Measurements from ENCODE around the gene CD2AP.

- TF ChIP-seq CTCF (IDR thresholded peaks at IDR 0.05) (no peak), POLR2A (IDR thresholded peaks at IDR 0.05) (no peak)
Measured at GRCh38 chr6:47567586-47567985, 90.0 kb downstream of the CD2AP start.
